A673 (cell line): ENCODE measurements around the gene CDC42BPB. TPM values are rescaled to one million over a fixed set of nuclear protein-coding genes. Genes with fewer than 3 reads are reported as not detected.
A peak's percentile ranks its signal among the peaks of the same experiment; 100 is the strongest.

Source experiments
- BruUV-seq: library from RNA; stranded (reverse); fragments of 400-500 nt; replicated peaks from 2 replicates; lab custom pipeline; 2021; lab: Mats Ljungman, UMichigan
- CTCF ChIA-PET: fragments of 300-600 bp; sonication (Branson Sonifier 250); formaldehyde crosslinking; loops from one replicate; lab custom pipeline; 2022; ENCODE audit warnings: antibody characterized with exemption; lab: Charles Lee
- POLR2A ChIA-PET: fragments of 300-600 bp; sonication (Branson Sonifier 250); formaldehyde crosslinking; loops from one replicate; lab custom pipeline; 2022; ENCODE audit warnings: antibody characterized with exemption; ENCODE audit not compliant: low non-redundant PET; lab: Charles Lee
- DNase-seq: peaks from one replicate; pipeline ENCODE4 v3.0.0-alpha.2; 2015; ENCODE audit warnings: low spot score
- H3K27ac ChIP-seq: fragments of 200-600 bp; sonication (generic); 2 replicates; pipeline ENCODE4 v1.5.1; 2016; ENCODE audit warnings: mixed run types, low read depth, mild to moderate bottlenecking, mixed read lengths, antibody characterized with exemption, low read length; ENCODE audit not compliant: poor library complexity, severe bottlenecking
- H3K27me3 ChIP-seq: fragments of 200-600 bp; sonication (generic); replicated peaks from 2 replicates; pipeline ENCODE4 v1.6.1; 2017; ENCODE audit warnings: mixed run types, low read depth, mild to moderate bottlenecking, mixed read lengths, antibody characterized with exemption, low read length; ENCODE audit not compliant: insufficient read depth, poor library complexity
- H3K36me3 ChIP-seq: fragments of 200-600 bp; sonication (generic); 2 replicates; pipeline ENCODE4 v1.6.1; 2016; ENCODE audit warnings: mixed run types, mild to moderate bottlenecking, mixed read lengths, antibody characterized with exemption, low read length; ENCODE audit not compliant: insufficient read depth, poor library complexity, severe bottlenecking
- H3K4me1 ChIP-seq: fragments of 200-600 bp; sonication (generic); 2 replicates; pipeline ENCODE4 v1.6.1; 2017; ENCODE audit warnings: mixed run types, mild to moderate bottlenecking, mixed read lengths, antibody characterized with exemption, low read length; ENCODE audit not compliant: insufficient read depth, poor library complexity, severe bottlenecking
- H3K4me3 ChIP-seq: fragments of 200-600 bp; sonication (generic); 2 replicates; pipeline ENCODE4 v1.5.1; 2016; ENCODE audit warnings: low read depth, mixed run types, mild to moderate bottlenecking, mixed read lengths, low read length; ENCODE audit not compliant: poor library complexity, severe bottlenecking
- H3K9me3 ChIP-seq: fragments of 200-600 bp; sonication (generic); 2 replicates; pipeline ENCODE4 v1.6.1; 2016; ENCODE audit warnings: mixed run types, low read depth, mild to moderate bottlenecking, mixed read lengths, antibody characterized with exemption, low read length; ENCODE audit not compliant: poor library complexity, severe bottlenecking
- EZH2 ChIP-seq: fragments of 200-600 bp; sonication (generic); IDR thresholded peaks from 2 replicates; pipeline ENCODE4 v1.6.1; 2017; ENCODE audit warnings: borderline replicate concordance, low read depth, mild to moderate bottlenecking, mixed read lengths, antibody characterized with exemption, low read length; ENCODE audit not compliant: poor library complexity, severe bottlenecking
- intact Hi-C: fragments of 100-400 bp; cut with micrococcal nuclease; formaldehyde crosslinking; loops from one replicate; pipeline ENCODE4 v1.10.0; 2022; ENCODE audit not compliant: unreplicated experiment
- total RNA-seq: library from RNA; stranded (reverse); gene quantifications from 2 replicates; pipeline ENCODE4 v1.2.3, GENCODE V29; 2021
- TF ChIP-seq, protein P1 (sequence below): fragments of 300-800, 200-600 bp; sonication (generic); conservative IDR thresholded peaks from 2 replicates; pipeline ENCODE4 v1.5.1; 2017; ENCODE audit warnings: low read depth, mild to moderate bottlenecking, antibody characterized with exemption, low read length, moderate library complexity, mixed read lengths

The CDC42BPB gene
- total RNA-seq, 1 experiment from 2014 or later: 103 TPM

DNA sequence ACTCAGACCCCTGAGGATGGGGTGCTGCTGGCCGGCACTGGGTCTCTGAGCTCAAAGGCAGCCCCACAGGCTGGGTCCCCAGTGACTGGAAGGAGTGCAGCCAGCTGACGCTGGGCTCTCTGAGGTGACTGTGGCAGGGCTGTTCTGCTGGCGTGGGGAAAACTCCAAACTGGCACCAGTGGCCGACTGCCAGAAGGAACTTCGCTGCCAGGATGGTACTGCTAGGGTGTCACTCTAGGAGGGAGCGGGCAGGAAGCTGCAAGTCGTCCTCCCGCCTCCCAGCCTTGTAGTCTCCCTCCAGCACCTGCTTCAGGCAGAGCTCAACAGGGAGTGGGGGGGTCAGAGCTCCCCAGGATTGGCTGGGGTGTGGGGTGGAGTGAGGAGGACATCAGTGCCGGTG is 41.3 kb downstream of the CDC42BPB start:
- Histone ChIP-seq H3K4me1 (peaks cover 17% of the 10 kb centered on the region), H3K4me3 (no peak overlapping the region), H3K27ac (no peak overlapping the region), H3K36me3 (no peaks in the 10 kb centered on the region), H3K9me3 (no peaks in the 10 kb centered on the region), H3K27me3 (no peaks in the 10 kb centered on the region)
- POLR2A ChIA-PET: no interaction called here
- CTCF ChIA-PET: interaction anchor here (0.6 kb wide), 1 partner anchor 278 kb away, joined by 3 read pairs; no protein-coding TSS in a partner anchor
- no TSS peak for BruUV-seq
- no peak for DNase-seq
- TF ChIP-seq, protein P1, sequence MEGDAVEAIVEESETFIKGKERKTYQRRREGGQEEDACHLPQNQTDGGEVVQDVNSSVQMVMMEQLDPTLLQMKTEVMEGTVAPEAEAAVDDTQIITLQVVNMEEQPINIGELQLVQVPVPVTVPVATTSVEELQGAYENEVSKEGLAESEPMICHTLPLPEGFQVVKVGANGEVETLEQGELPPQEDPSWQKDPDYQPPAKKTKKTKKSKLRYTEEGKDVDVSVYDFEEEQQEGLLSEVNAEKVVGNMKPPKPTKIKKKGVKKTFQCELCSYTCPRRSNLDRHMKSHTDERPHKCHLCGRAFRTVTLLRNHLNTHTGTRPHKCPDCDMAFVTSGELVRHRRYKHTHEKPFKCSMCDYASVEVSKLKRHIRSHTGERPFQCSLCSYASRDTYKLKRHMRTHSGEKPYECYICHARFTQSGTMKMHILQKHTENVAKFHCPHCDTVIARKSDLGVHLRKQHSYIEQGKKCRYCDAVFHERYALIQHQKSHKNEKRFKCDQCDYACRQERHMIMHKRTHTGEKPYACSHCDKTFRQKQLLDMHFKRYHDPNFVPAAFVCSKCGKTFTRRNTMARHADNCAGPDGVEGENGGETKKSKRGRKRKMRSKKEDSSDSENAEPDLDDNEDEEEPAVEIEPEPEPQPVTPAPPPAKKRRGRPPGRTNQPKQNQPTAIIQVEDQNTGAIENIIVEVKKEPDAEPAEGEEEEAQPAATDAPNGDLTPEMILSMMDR: no peak
- no peak for TF ChIP-seq EZH2
- intact Hi-C loops: no loop called here

DNA sequence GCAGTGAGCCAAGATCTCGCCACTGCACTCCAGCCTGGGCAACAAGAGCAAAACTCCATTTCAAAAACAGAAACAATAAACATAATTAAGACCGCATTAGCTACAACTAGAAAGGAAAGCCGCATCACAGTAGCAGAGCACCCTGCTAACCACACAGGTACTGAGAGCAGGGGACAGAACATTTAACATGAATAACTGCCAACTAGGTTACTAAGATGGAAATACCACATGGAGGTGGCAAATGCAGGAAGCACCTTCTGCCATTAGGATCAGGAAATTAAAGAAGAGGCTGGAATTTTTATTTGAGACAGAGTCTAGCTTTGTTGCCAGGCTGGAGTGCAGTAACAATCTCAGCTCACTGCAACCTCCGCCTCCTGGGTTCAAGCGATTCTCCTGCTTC is 41.9 kb downstream of the CDC42BPB start:
- no TSS peak for BruUV-seq
- ChIA-PET POLR2A (no interaction called here), CTCF (interaction anchor here (0.7 kb wide), 1 partner anchor 885 kb away, joined by 3 read pairs; no protein-coding TSS in a partner anchor)
- H3K27ac ChIP-seq: peak overlapping the region; percentile 72
- intact Hi-C loops: no loop called here
- peaks cover 17% of the 10 kb centered on the region for H3K4me1 ChIP-seq
- no peak for TF ChIP-seq EZH2
- TF ChIP-seq, protein P1: no peak
- no peak overlapping the region for H3K4me3 ChIP-seq
- no peaks in the 10 kb centered on the region for H3K9me3 ChIP-seq
- H3K36me3 ChIP-seq: no peaks in the 10 kb centered on the region
- H3K27me3 ChIP-seq: no peaks in the 10 kb centered on the region
- DNase-seq: no peak

DNA sequence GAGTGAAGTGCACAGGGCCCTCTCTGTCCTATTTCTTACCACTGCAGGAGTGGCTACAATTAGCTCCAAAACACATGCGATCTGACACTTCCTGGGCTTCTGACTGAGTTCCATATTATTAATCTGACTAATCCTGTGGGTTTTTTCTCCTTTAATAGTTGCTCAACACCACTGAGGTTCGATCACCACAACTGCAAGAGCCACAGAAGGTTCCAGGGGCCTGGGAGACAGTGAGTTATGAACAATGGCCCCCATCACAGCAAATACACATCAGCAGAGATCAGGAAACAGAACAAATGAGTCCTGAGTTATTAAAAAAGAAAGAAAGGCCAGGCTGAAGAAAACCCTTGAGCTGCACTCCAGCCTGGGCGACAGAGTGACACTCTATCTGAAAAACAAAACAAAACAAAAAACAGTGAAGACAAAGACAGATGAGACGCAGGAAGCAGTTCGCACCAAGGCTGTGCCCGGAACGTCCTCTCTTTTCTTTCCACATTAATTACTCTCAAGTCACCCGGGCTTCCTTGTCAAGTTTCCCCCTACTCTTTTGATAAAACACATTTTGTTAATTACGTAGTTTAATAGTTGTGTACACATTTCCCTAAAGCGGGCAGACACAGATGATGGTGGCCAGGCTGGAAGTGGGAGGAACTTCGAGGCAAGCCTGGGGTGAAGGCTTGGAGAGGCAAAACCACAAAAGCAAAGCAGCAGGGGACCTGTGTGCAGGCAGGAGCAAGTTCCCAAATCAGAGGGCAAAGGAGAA is 42.7 kb downstream of the CDC42BPB start:
- no TSS peak for BruUV-seq
- peak overlapping the region; percentile 72 for H3K27ac ChIP-seq
- intact Hi-C loops: no loop called here
- H3K9me3 ChIP-seq: no peaks in the 10 kb centered on the region
- peaks cover 17% of the 10 kb centered on the region for H3K4me1 ChIP-seq
- peak; percentile 74 for DNase-seq
- no peaks in the 10 kb centered on the region for H3K27me3 ChIP-seq
- H3K4me3 ChIP-seq: no peak overlapping the region
- TF ChIP-seq EZH2: no peak
- TF ChIP-seq, protein P1: no peak
- ChIA-PET POLR2A (no interaction called here), CTCF (no interaction called here)
- H3K36me3 ChIP-seq: no peaks in the 10 kb centered on the region
